ENCODE data around the gene CCDC136. TPM values are rescaled to one million over a fixed set of nuclear protein-coding genes. Genes with fewer than 3 reads are reported as not detected.
A peak's percentile ranks its signal among the peaks of the same experiment; 100 is the strongest.

Gene CCDC136
- total RNA-seq, 4 donors from 2014 or later: 0.61 to 15.8 (median 9.3) TPM

DNA sequence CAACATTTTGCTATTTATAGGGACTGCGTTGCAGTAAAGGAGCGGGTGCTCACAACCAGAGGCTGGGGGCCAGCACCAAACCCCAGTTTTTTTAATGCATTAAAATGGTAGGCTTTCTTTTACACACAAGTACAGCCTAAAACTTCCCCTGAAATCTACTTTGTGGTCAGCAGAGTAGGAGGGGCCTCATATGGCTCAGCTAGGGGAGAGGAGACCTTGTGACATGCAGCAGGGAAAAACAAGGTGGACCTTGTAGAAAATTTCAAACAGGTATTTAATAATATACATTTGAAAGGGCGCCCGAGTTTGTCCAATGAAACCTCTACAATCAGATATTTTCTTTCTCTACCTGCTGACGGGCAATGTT is 1.4 kb downstream of the CCDC136 start:
- DNase-seq (no peak), ATAC-seq (no peak)
- H3K9me3 ChIP-seq: no peaks in the 10 kb centered on the region
- H3K27ac ChIP-seq: no peak overlapping the region
- in situ Hi-C loops (cut with MboI; ENCODE audit: low sequenced_read_pairs in 4 of 4) (loop anchor here in 3 of 4 donors (10.0 to 25.0 kb wide), 3 partner anchors 82 to 94 kb away; no protein-coding TSS in a partner anchor), intact Hi-C loops (cut with DNase I; ENCODE audit: low total_unique reads) (no loop called here)
- no peak for TF ChIP-seq POLR2A (IDR thresholded peaks at IDR 0.05)
- TF ChIP-seq, protein P1, sequence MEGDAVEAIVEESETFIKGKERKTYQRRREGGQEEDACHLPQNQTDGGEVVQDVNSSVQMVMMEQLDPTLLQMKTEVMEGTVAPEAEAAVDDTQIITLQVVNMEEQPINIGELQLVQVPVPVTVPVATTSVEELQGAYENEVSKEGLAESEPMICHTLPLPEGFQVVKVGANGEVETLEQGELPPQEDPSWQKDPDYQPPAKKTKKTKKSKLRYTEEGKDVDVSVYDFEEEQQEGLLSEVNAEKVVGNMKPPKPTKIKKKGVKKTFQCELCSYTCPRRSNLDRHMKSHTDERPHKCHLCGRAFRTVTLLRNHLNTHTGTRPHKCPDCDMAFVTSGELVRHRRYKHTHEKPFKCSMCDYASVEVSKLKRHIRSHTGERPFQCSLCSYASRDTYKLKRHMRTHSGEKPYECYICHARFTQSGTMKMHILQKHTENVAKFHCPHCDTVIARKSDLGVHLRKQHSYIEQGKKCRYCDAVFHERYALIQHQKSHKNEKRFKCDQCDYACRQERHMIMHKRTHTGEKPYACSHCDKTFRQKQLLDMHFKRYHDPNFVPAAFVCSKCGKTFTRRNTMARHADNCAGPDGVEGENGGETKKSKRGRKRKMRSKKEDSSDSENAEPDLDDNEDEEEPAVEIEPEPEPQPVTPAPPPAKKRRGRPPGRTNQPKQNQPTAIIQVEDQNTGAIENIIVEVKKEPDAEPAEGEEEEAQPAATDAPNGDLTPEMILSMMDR (IDR thresholded peaks at IDR 0.05 in 4 of 5, conservative IDR thresholded peaks at IDR 0.05 in 1 of 5): no peak
- H3K4me3 ChIP-seq: no peak overlapping the region
- peaks cover 22 to 30% of the 10 kb centered on the region in 2 donors for H3K4me1 ChIP-seq
- H3K27me3 ChIP-seq: no peaks in the 10 kb centered on the region
- H3K36me3 ChIP-seq: no peaks in the 10 kb centered on the region

DNA sequence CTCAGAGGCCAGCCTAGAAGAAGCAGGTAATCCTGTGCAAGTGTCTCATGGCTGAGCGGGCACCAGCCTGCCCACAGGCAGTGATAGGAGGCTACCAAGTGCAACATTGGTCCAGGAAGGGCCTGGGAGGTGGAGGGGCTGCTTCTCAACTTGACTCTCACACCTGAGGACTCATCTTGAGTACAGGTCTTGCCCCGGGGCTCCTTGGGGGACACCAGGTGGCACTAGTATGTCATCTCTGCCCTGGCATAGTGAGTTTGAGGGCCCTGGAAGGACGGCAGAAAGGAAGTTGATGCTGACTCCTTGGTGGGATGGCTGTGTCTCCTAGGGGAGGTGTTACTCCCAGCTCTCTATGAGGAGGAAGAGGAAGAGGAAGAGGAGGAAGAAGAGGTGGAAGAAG is 2.3 kb downstream of the CCDC136 start:
- no peak overlapping the region for H3K27ac ChIP-seq
- ATAC-seq (peak in 1 of 2 donors; percentile 54), DNase-seq (peak in 1 of 2 donors; percentile 63)
- TF ChIP-seq, protein P1 (IDR thresholded peaks at IDR 0.05 in 4 of 5, conservative IDR thresholded peaks at IDR 0.05 in 1 of 5): peak in 4 of 5 experiments; percentile 26 to 54 (median 50)
- TF ChIP-seq POLR2A (IDR thresholded peaks at IDR 0.05): no peak
- intact Hi-C loops (cut with DNase I; ENCODE audit: low total_unique reads): loop anchor here (1.0 kb wide), 1 partner anchor 86 kb away; no protein-coding TSS in a partner anchor
- no peaks in the 10 kb centered on the region for H3K9me3 ChIP-seq
- peaks cover 22 to 30% of the 10 kb centered on the region in 2 donors for H3K4me1 ChIP-seq
- in situ Hi-C loops (cut with MboI; ENCODE audit: low sequenced_read_pairs in 4 of 4): loop anchor here in 3 of 4 donors (10.0 to 25.0 kb wide), 3 partner anchors 81 to 93 kb away; no protein-coding TSS in a partner anchor
- no peaks in the 10 kb centered on the region for H3K27me3 ChIP-seq
- no peaks in the 10 kb centered on the region for H3K36me3 ChIP-seq
- H3K4me3 ChIP-seq: no peak overlapping the region

DNA sequence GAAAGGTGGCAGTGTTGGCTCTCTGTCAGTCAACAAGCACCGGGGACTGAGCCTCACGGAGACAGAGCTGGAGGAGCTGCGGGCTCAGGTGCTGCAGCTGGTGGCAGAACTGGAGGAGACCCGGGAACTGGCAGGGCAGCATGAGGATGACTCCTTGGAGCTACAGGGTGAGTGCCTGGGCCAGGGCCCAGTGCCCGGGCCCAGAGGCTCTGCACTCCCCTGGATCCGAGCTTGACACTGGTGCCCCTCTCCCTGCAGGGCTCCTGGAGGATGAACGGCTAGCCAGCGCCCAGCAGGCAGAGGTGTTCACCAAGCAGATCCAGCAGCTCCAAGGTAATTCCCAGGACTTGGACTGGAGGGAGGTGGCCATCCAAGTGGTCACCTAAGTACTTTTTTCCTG is 2.7 kb downstream of the CCDC136 start:
- TF ChIP-seq, protein P1 (IDR thresholded peaks at IDR 0.05 in 4 of 5, conservative IDR thresholded peaks at IDR 0.05 in 1 of 5): no peak
- TF ChIP-seq POLR2A (IDR thresholded peaks at IDR 0.05): no peak
- H3K4me1 ChIP-seq: peaks cover 22 to 30% of the 10 kb centered on the region in 2 donors
- H3K27me3 ChIP-seq: no peaks in the 10 kb centered on the region
- no peak overlapping the region for H3K27ac ChIP-seq
- H3K4me3 ChIP-seq: no peak overlapping the region
- intact Hi-C loops (cut with DNase I; ENCODE audit: low total_unique reads): loop anchor here (1.0 kb wide), 1 partner anchor 86 kb away; no protein-coding TSS in a partner anchor
- in situ Hi-C loops (cut with MboI; ENCODE audit: low sequenced_read_pairs in 4 of 4): loop anchor here in 3 of 4 donors (10.0 to 25.0 kb wide), 3 partner anchors 80 to 93 kb away; no protein-coding TSS in a partner anchor
- H3K36me3 ChIP-seq: no peaks in the 10 kb centered on the region
- DNase-seq (no peak), ATAC-seq (no peak)
- H3K9me3 ChIP-seq: no peaks in the 10 kb centered on the region

DNA sequence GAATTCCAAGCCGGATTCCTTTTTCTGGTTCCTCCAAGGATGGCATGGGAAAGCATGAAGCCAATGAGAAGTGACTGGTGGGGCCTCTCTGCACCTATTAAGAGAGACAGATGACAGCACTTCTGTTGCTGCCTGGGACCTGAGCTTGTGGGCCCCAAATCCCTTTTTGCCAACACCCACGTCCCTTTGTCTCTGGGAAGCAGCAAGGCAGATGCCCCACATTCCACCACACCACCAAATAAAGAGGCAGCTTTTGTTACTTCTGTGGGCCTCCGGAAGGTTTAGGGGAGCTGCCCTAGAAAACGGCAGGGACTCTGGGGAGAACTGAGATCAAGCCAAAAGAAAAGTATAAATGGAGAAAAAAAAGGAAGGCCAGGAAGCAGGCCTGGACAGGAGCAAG is 3.4 kb downstream of the CCDC136 start:
- Histone ChIP-seq H3K27me3 (no peaks in the 10 kb centered on the region), H3K9me3 (no peaks in the 10 kb centered on the region), H3K36me3 (no peaks in the 10 kb centered on the region), H3K4me1 (peaks cover 22 to 30% of the 10 kb centered on the region in 2 donors), H3K27ac (no peak overlapping the region), H3K4me3 (no peak overlapping the region)
- ATAC-seq: no peak
- in situ Hi-C loops (cut with MboI; ENCODE audit: low sequenced_read_pairs in 4 of 4) (loop anchor here in 3 of 4 donors (10.0 to 25.0 kb wide), 3 partner anchors 80 to 92 kb away; no protein-coding TSS in a partner anchor), intact Hi-C loops (cut with DNase I; ENCODE audit: low total_unique reads) (no loop called here)
- TF ChIP-seq, protein P1 (IDR thresholded peaks at IDR 0.05 in 4 of 5, conservative IDR thresholded peaks at IDR 0.05 in 1 of 5): no peak
- no peak for TF ChIP-seq POLR2A (IDR thresholded peaks at IDR 0.05)
- no peak for DNase-seq
